CD14-positive monocyte (primary cell): ENCODE data around the gene KRT79. TPM values are rescaled to one million over a fixed set of nuclear protein-coding genes. Genes with fewer than 3 reads are reported as not detected.

Source experiments
- DNase-seq, 3 donors: peaks; one replicate each; pipeline ENCODE4 v3.0.0-alpha.2; 2011 to 2022
- H2AFZ ChIP-seq: 2 replicates; pipeline ENCODE4 v1.6.0; 2012; ENCODE audit warnings: mild to moderate bottlenecking, low read depth, low read length, inconsistent platforms; ENCODE audit not compliant: insufficient read depth, poor library complexity, severe bottlenecking
- H3K27ac ChIP-seq, 2 donors: 1 replicate in 1 of 2; 2 replicates in 1 of 2; pipeline ENCODE4 v1.5.1; 2012 to 2013; ENCODE audit warnings: low read length in 2 of 2, control low read depth in 1 of 2, inconsistent platforms in 1 of 2, low read depth in 1 of 2, mild to moderate bottlenecking in 1 of 2
- H3K27me3 ChIP-seq, 2 donors: one replicate each; pipeline versions ENCODE4 v1.6.0 to v1.6.1; 2011 to 2013; ENCODE audit warnings: low read length in 2 of 2; ENCODE audit not compliant: control insufficient read depth in 2 of 2, insufficient read depth in 2 of 2
- H3K36me3 ChIP-seq, 2 donors: replicated peaks in 1 of 2; 1 replicate in 1 of 2; 2 replicates in 1 of 2; pipeline versions ENCODE4 v1.5.1 to v1.6.1; 2012 to 2013; ENCODE audit warnings: low read length in 2 of 2, control low read depth in 1 of 2, inconsistent platforms in 1 of 2, mild to moderate bottlenecking in 1 of 2; ENCODE audit not compliant: insufficient read depth in 2 of 2, control insufficient read depth in 1 of 2
- H3K4me1 ChIP-seq, 2 donors: 1 replicate in 1 of 2; 2 replicates in 1 of 2; pipeline versions ENCODE4 v1.5.1 to v1.6.1; 2012 to 2013; ENCODE audit warnings: low read length in 2 of 2, control low read depth in 1 of 2, inconsistent platforms in 1 of 2, mild to moderate bottlenecking in 1 of 2, moderate library complexity in 1 of 2; ENCODE audit not compliant: insufficient read depth in 2 of 2, control insufficient read depth in 1 of 2
- H3K4me2 ChIP-seq: replicated peaks from 2 replicates; pipeline ENCODE3; 2012; ENCODE audit warnings: low read length, moderate library complexity, mild to moderate bottlenecking; ENCODE audit not compliant: poor library complexity, severe bottlenecking; ENCODE audit errors: extremely low read depth
- H3K4me3 ChIP-seq, 3 experiments: fragments of 200-600 bp in 1 of 3; sonication (generic) in 1 of 3; replicated peaks in 1 of 3; 1 replicate in 2 of 3; 2 replicates in 1 of 3; pipeline ENCODE4 v1.5.1; 2011 to 2013; ENCODE audit warnings: low read length in 3 of 3, mild to moderate bottlenecking in 3 of 3, control low read depth in 2 of 3, low read depth in 2 of 3, inconsistent platforms in 1 of 3, moderate library complexity in 1 of 3
- H3K79me2 ChIP-seq: 2 replicates; pipeline ENCODE4 v1.6.0; 2012; ENCODE audit warnings: mild to moderate bottlenecking, control low read depth, inconsistent platforms, low read length, moderate library complexity; ENCODE audit not compliant: insufficient read depth
- H3K9ac ChIP-seq: 2 replicates; pipeline ENCODE4 v1.6.0; 2017; ENCODE audit warnings: low read length, mild to moderate bottlenecking; ENCODE audit not compliant: insufficient read depth, poor library complexity, severe bottlenecking
- H3K9me3 ChIP-seq, 2 donors: replicated peaks in 1 of 2; 1 replicate in 1 of 2; 2 replicates in 1 of 2; pipeline versions ENCODE4 v1.5.1 to v1.6.1; 2012 to 2013; ENCODE audit warnings: low read length in 2 of 2, control low read depth in 1 of 2; ENCODE audit not compliant: control insufficient read depth in 1 of 2, insufficient read depth in 1 of 2
- H4K20me1 ChIP-seq: 2 replicates; pipeline ENCODE4 v1.6.0; 2012; ENCODE audit warnings: mild to moderate bottlenecking, low read length, control low read depth, moderate library complexity; ENCODE audit not compliant: insufficient read depth
- H3K27ac Mint-ChIP-seq, 7 donors: one replicate each; pipeline ENCODE4 v1.8.0; 2020; ENCODE audit warnings: mild to moderate bottlenecking in 7 of 7, mixed read lengths in 7 of 7, moderate library complexity in 6 of 7, inconsistent platforms in 2 of 7
- H3K27me3 Mint-ChIP-seq, 3 donors: one replicate each; pipeline ENCODE4 v1.8.0; 2021 to 2022; ENCODE audit warnings: low read depth in 3 of 3, mild to moderate bottlenecking in 3 of 3, mixed read lengths in 3 of 3, moderate library complexity in 3 of 3, inconsistent platforms in 1 of 3
- H3K36me3 Mint-ChIP-seq, 2 donors: one replicate each; pipeline ENCODE4 v1.8.0; 2020; ENCODE audit warnings: mixed read lengths in 2 of 2, inconsistent platforms in 1 of 2, mild to moderate bottlenecking in 1 of 2
- H3K4me1 Mint-ChIP-seq: one replicate; pipeline ENCODE4 v1.8.0; 2020; ENCODE audit warnings: mild to moderate bottlenecking, mixed read lengths
- H3K4me3 Mint-ChIP-seq, 2 donors: one replicate each; pipeline ENCODE4 v1.8.0; 2020; ENCODE audit warnings: mild to moderate bottlenecking in 2 of 2, mixed read lengths in 2 of 2, moderate library complexity in 1 of 2
- H3K9me3 Mint-ChIP-seq, 7 donors: one replicate each; pipeline ENCODE4 v1.8.0; 2020 to 2022; ENCODE audit warnings: mixed read lengths in 7 of 7, mild to moderate bottlenecking in 6 of 7, moderate library complexity in 6 of 7, inconsistent platforms in 2 of 7
- CTCF ChIP-seq: fragments of 200-600 bp; IDR thresholded peaks from one replicate; pipeline ENCODE4 v1.8.0; 2022; ENCODE audit warnings: antibody characterized with exemption, mild to moderate bottlenecking
- WGBS: methylation state at CpG from one replicate; pipeline ENCODE4 v1.1.5; 2013; ENCODE audit warnings: missing lambda C conversion rate; ENCODE audit not compliant: insufficient coverage; 5-methylcytosine and 5-hydroxymethylcytosine counted together
- intact Hi-C, 2 donors: fragments of 100-400 bp; cut with micrococcal nuclease; formaldehyde crosslinking; loops; one replicate each; pipeline versions ENCODE4 v1.15.0 to v1.15.1; 2023
- polyA plus RNA-seq, 3 donors: library from polyadenylated mRNA; depleted of rRNA in 1 of 3; unstranded in 2 of 3; stranded (reverse) in 1 of 3; fragments of 300-500 nt in 2 of 3; fragments of >200 nt in 1 of 3; fragmentation: Illumina TruSeq in 2 of 3; gene quantifications; 1 replicate in 2 of 3; 2 replicates in 1 of 3; pipeline ENCODE4 v1.2.3, GENCODE V29; 2012 to 2021
- small RNA-seq: library from RNA; depleted of rRNA; stranded (forward); fragments of <200 nt; gene quantifications from one replicate; pipeline ENCODE3, GENCODE V24; 2012; ENCODE audit warnings: low read depth; ENCODE audit not compliant: insufficient read length

Gene KRT79
- polyA plus RNA-seq, 3 donors: not detected

GRCh38 chr12:52771505-52771904, 62.6 kb downstream of the KRT79 start:
- DNase-seq: no peak
- 97% methylated on average over 3 of the region's 4 CpGs for WGBS
- H4K20me1 ChIP-seq: no peaks in the 10 kb centered on the region
- peaks cover 0 to 1% (median 0%) of the 10 kb centered on the region in 7 donors for H3K9me3 Mint-ChIP-seq
- H3K4me1 Mint-ChIP-seq: no peaks in the 10 kb centered on the region
- no peaks in the 10 kb centered on the region for H3K4me1 ChIP-seq
- no peak overlapping the region for H3K27ac ChIP-seq
- no peaks in the 10 kb centered on the region for H3K79me2 ChIP-seq
- H3K9me3 ChIP-seq: no peaks in the 10 kb centered on the region
- TF ChIP-seq CTCF: no peak
- no peak overlapping the region for H3K9ac ChIP-seq
- no peaks in the 10 kb centered on the region for H3K36me3 ChIP-seq
- H3K4me3 ChIP-seq: no peak overlapping the region
- H3K27me3 ChIP-seq: peaks cover 0 to 2% of the 10 kb centered on the region in 2 donors
- no peak overlapping the region for H3K4me3 Mint-ChIP-seq
- no peak overlapping the region for H2AFZ ChIP-seq
- intact Hi-C loops: no loop called here
- H3K4me2 ChIP-seq: no peak overlapping the region
- H3K36me3 Mint-ChIP-seq: no peaks in the 10 kb centered on the region
- H3K27ac Mint-ChIP-seq: no peak overlapping the region
- peaks cover 3 to 16% (median 9%) of the 10 kb centered on the region in 3 donors for H3K27me3 Mint-ChIP-seq

Small RNA genes lying within 50 kb of the gene (small RNA-seq; reads per million reads assigned to genes)
- not detected for gene AC107016.2

Other genes starting within 250 kb of the KRT79 start
- gene KRT72, start 232.8 kb downstream of the KRT79 start, polyA plus RNA-seq: not detected
- gene KRT73, start 215.8 kb downstream of the KRT79 start, polyA plus RNA-seq: not detected
- not detected for gene KRT2, start 182.1 kb downstream of the KRT79 start, polyA plus RNA-seq
- not detected for gene KRT1, start 153.9 kb downstream of the KRT79 start, polyA plus RNA-seq
- not detected for gene KRT77, start 130.8 kb downstream of the KRT79 start, polyA plus RNA-seq
- gene KRT76, start 57.0 kb downstream of the KRT79 start, polyA plus RNA-seq: not detected
- not detected for gene KRT3, start 38.2 kb downstream of the KRT79 start, polyA plus RNA-seq
- not detected for gene KRT4, start 20.2 kb downstream of the KRT79 start, polyA plus RNA-seq
- not detected for gene KRT78, start 14.7 kb upstream of the KRT79 start, polyA plus RNA-seq
- under 1 TPM in 2 of 3 donors, not detected in 1; 0.16 to 0.39 TPM for gene KRT8, start 70.8 kb upstream of the KRT79 start, polyA plus RNA-seq
- gene KRT18, start 114.8 kb upstream of the KRT79 start, polyA plus RNA-seq: under 1 TPM; 0.16 to 0.28 (median 0.25) TPM
- 100 to 1,000 TPM in 1 of 3 donors, 10 to 100 TPM in 2; 41.2 to 185 (median 58.6) TPM for gene EIF4B, start 172.1 kb upstream of the KRT79 start, polyA plus RNA-seq
- gene TNS2, start 215.8 kb upstream of the KRT79 start, polyA plus RNA-seq: under 1 TPM; 0.05 to 0.43 (median 0.36) TPM
- 10 to 100 TPM; 17.8 to 26.9 (median 21.8) TPM for gene SPRYD3, start 245.1 kb upstream of the KRT79 start, polyA plus RNA-seq